ENCODE results near the gene C1orf198.

Gene C1orf198

GRCh38 chr1:230812568-230812967 is 55.8 kb downstream of the C1orf198 start:
- DNase-seq (ENCODE audit: low read depth in 1 of 2, low spot score in 1 of 2) = no peak

- no peak for DNase-seq (ENCODE audit: low read depth in 1 of 2, low spot score in 1 of 2)
Measured at GRCh38 chr1:230809256-230809990, 58.9 kb downstream of the C1orf198 start.

DNA sequence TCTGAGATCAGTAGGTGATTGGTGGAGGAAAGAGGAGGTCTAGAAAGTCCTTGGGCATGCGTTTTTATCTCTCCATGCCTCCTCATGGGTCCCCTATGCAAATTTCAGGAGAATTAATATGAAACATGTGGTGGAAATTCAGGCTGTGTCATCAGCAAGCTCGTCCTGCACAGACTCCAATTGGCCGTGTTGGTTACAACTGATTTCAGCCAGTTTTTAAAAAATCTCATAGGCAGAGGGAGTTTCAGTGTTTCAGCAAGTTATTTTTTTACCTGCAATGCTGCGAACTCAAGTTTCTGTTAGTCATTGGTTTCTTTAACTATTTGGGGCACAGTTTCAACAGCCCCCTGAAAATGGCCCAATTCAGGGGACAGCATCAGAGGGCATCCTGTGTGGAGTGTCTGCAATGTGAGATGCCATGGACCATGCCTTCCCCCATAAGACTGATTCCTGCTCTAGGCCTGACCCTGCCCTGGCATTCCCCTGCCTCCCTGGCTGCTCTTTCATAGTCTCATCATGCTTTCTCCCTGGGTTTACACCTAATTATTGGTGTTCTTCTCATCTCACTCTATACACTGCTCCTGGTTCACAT is 59.9 kb downstream of the C1orf198 start:
- DNase-seq (ENCODE audit: low read depth in 1 of 2, low spot score in 1 of 2) = no peak

GRCh38 chr1:230807561-230808280 is 60.6 kb downstream of the C1orf198 start:
- DNase-seq (ENCODE audit: low read depth in 1 of 2, low spot score in 1 of 2) = no peak

DNA sequence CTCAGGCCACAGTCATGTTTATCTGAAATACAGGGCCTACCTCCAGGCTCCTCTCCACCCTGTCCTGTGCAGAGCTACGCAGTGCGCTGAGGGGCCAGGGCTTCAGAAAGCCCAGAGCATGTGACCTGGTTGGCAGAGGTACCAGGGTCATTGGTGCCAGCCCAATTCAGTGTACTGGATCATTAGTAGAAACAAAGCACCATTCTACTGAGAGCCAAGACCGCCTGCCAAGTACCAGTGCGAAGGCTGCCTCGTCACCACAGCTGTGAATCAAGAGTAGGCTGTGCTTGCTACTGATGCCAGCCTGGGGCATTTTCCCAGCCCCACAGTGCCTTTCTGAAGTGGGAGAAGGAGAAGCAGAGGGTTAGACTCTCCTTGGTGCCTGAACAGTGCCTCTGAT is 61.3 kb downstream of the C1orf198 start:
- DNase-seq (ENCODE audit: low read depth in 1 of 2, low spot score in 1 of 2) = no peak

- DNase-seq (ENCODE audit: low read depth in 1 of 2, low spot score in 1 of 2) = no peak
Measured at GRCh38 chr1:230806552-230806951, 61.8 kb downstream of the C1orf198 start.

DNA sequence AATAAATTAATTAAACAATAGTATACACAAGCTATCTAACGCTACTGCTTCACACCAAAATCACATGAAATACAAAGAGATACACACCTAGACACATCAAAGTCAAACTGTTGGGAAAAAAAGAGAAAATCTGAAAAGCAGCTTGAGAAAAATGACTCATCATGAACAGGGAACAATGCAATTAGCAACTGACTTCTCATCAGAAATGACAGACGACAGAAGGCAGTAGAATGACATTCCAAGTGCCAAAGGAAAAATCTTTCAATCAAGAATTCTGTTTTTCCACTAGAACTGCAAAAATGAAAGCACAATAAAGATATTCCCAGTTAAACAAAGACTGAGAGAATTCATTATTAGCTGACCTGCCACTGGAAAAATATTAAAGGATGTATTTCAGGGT is 63.9 kb downstream of the C1orf198 start:
- no peak for DNase-seq (ENCODE audit: low read depth in 1 of 2, low spot score in 1 of 2)

- no peak for DNase-seq (ENCODE audit: low read depth in 1 of 2, low spot score in 1 of 2)
Measured at GRCh38 chr1:230800891-230801840, 67.2 kb downstream of the C1orf198 start.

DNA sequence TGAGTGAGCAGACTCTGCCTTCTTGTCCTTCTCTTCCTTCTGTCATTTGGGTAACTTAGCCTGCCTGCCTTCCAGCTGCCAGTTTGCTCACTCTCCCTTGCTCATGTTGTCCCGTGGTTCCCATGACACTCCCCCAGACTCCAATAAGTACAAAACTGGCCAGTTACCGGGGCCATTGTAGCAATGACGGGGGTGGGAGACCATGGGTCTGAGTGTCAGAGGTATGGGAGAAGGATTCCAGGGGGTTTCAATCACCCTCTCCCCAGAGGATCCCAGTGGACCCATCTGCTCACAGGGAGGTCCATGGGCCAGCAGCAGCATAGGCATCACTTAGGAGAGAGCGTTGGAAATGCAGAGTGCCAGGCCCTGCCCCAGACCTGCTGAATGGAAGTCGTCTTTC is 69.8 kb downstream of the C1orf198 start:
- no peak for DNase-seq (ENCODE audit: low read depth in 1 of 2, low spot score in 1 of 2)

- DNase-seq (ENCODE audit: low read depth in 1 of 2, low spot score in 1 of 2) = no peak
Measured at GRCh38 chr1:230797942-230798365, 70.4 kb downstream of the C1orf198 start.

DNA sequence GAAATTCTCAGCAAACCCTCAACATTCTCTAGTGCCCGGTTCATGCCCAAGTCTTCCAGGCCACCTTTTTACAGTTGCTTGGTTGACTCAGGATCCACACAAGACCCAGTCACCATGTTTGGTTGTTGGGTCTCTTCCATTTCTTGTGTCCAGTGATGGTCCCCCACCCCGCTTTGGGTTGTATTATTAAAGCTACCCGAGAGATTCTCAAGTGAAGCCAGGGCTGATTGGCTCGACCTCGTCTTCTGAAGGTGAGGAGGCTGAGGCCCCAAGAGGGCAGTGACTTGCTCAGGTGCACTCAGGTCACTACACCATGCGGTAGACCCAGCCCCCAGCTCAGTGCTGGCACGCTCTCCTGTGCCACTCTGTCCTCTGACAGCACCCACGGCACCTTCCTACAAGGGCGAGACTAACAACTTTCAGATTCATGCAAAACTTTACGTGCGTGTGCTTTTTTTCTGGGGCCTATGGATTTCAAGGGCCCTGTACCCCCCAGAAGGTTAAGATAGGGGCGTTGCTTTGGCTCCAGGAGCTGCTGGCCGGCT is 70.9 kb downstream of the C1orf198 start:
- no peak for DNase-seq (ENCODE audit: low read depth in 1 of 2, low spot score in 1 of 2)

DNA sequence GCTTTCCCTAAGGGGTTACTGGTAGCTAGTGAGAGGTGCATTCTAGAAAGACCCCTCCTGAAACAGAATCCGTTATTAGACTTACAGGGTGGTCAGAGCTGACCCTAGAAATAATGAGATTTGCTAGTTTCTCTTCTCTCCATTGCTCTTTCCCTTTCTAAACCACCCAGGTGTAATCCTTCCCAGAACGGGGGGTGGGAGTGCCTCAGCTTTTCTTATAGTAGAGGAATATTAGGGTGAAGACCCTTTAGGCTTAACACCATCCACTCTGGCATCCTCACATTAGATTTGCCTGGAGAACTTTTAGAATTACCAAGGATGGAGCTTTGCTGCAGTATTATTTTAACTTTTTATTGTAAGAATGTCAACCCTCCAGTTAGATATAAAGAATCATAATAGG is 71.7 kb downstream of the C1orf198 start:
- DNase-seq (ENCODE audit: low read depth in 1 of 2, low spot score in 1 of 2) = no peak

- no peak for DNase-seq (ENCODE audit: low read depth in 1 of 2, low spot score in 1 of 2)
Measured at GRCh38 chr1:230794871-230795605, 73.3 kb downstream of the C1orf198 start.

DNA sequence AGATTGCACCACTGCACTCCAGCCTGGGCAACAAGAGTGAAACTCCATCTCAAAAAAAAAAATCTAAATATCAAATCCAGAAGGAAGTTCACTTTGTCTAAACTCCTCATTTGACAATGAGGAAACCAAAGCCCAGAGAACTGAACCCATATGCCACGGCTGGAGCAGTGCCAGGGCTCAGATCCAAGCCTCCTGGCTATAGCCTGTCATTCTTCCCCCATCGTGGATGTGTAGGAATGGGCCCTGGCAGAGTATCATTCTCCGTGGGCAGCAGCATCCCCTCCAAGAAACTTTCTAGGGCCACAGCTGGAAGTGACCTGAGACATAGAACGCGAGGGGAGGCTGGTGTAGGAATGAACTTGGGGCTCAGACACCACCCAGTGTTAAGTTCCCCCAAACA is 73.9 kb downstream of the C1orf198 start:
- no peak for DNase-seq (ENCODE audit: low read depth in 1 of 2, low spot score in 1 of 2)

GRCh38 chr1:230793463-230793745 is 74.9 kb downstream of the C1orf198 start:
- DNase-seq (ENCODE audit: low read depth in 1 of 2, low spot score in 1 of 2) = no peak

DNA sequence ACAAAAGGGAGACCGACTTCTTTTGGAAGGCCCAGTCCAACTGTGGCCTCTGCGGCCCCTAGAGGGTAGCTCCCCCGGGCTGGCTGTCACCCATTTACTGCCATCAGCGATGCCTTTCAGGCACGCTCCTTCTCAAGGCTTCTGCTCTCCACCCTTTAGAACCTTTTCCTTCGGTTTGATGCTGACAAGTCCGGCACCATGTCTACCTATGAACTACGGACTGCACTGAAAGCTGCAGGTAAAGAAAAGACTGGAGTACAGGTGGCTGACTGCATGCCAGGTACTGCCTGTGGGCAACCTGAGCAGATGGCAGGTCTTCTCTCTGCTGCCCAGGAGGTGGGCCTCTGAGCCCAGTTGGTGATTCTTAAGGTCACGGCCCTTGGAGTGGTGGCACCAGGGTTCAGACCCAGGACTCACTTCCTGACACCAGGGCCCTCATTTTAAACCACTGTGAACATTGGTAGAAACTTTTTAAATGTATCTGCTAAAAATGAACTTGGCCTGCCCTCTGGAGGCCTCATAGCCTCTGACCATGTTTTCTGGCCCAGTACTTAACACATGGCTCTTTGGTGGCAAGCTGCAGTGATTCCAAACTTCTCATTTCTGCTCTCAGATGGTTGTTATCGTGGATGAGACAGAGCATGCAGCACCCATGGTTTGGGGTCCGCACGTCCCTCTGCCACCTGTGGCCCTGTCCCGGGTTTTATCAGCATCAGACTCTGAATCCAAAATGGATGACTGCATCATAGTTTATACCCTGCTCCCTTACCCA is 75.4 kb downstream of the C1orf198 start:
- no peak for DNase-seq (ENCODE audit: low read depth in 1 of 2, low spot score in 1 of 2)

GRCh38 chr1:230791986-230792564 is 76.2 kb downstream of the C1orf198 start:
- no peak for DNase-seq (ENCODE audit: low read depth in 1 of 2, low spot score in 1 of 2)

DNA sequence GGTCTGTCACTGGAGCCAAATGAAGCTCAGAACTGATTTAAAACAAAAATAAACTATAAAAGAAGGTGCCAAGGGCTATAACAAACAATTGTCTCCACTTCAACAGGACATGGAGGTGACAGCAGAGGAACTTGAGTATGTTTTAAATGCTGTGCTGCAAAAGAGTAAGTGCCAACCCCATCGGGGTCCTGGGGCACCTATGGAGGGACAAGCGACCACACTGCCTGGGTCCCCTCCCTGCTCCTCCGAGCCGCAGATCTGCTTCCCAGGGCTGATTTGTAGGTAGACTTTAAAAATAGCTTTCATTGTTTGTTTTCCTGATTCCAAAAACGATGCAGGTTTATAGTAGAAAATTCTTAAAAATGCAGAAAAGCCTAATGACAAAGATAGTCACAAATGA is 78.3 kb downstream of the C1orf198 start:
- no peak for DNase-seq (ENCODE audit: low read depth in 1 of 2, low spot score in 1 of 2)

- no peak for DNase-seq (ENCODE audit: low read depth in 1 of 2, low spot score in 1 of 2)
Measured at GRCh38 chr1:230788561-230789275, 79.6 kb downstream of the C1orf198 start.
